Measurements from ENCODE around the gene CLBA1. TPM values are rescaled to one million over a fixed set of nuclear protein-coding genes. Genes with fewer than 3 reads are reported as not detected.
A peak's percentile ranks its signal among the peaks of the same experiment; 100 is the strongest.

The CLBA1 gene
- total RNA-seq, 1 experiment from 2014 or later = 3.5 TPM

DNA sequence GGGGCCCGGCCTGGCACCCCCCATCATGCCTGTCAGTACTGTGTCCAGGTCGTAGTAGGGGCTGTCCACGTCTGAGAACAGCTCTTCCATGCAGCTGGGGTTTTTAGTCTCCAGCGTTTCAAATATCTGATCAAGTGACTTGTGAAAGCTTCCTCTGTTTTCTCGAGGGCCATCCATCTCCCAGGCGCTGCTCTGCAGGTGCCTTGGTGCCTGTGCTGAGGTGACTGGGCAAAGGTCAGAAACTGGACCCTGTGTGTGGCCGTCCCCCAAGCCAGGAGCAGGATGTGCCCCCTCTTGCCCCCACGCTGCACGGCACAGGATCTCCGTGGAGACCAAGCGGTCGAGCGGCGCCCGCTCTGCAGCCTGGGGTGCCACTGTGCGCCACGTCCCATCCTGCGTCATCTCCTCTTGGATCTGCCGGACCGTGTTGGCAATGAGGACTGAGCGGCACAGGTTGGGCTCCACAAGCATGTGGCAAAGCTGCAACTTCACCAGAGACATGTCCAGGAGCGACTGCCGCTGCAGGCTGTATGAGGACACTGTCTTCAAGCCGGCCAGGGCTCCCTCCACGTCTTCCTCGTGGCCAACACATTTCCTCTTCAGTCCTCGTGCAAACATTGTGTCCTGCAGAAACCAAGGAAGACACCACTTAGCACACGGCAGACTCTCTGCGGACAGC lies 25.9 kb downstream of the CLBA1 start:
- H3K36me3 ChIP-seq (replicated peaks; ENCODE audit: control insufficient read depth, insufficient read depth, low read length) = peaks cover 20% of the 10 kb centered on the region
- H3K4me3 ChIP-seq (ENCODE audit: insufficient read depth, low read depth, low read length) = no peak overlapping the region
- no peaks in the 10 kb centered on the region for H3K27me3 ChIP-seq (ENCODE audit: control insufficient read depth, insufficient read depth, low read length)
- DNase-seq = peak; percentile 30

DNA sequence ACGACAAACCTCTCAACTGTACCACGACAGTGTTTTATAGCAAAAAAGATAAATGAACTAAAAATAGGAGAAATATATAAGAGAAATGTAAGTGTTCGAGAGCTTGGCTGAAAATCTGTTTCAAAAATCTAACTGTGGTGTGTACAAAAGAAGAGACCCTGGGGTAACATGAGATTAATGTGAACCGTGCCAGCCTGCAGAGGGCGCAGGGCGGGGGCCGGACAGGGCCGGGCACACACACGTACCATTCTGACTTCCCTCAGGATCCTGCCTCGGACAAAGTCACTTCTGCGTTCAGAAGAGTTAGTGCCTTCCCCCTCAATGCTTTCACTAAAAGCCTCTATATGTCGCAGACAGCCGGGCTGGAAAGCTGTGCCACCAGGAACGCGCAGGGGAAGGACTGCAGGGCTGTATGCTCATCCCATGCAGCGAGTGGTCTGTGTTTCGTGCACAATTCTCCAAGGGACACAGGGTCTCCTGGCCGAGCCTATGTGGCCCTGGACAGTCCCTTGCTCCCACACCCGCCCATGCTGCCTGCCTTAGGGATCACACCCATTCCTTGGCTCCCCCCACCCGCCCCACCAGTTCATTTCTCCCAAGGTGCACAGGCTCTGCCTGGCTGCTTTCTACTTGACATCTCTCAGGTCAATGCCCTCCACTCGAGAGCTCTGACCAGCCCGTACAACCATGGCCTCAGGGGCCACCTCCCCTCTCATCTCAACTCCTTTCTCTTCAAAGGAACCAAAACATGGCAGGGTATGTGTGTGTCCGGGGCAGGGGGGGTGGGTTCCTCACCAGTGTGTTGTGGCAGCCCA lies 26.8 kb downstream of the CLBA1 start:
- peak; percentile 63 for DNase-seq
- H3K27me3 ChIP-seq (ENCODE audit: control insufficient read depth, insufficient read depth, low read length) = no peaks in the 10 kb centered on the region
- peaks cover 20% of the 10 kb centered on the region for H3K36me3 ChIP-seq (replicated peaks; ENCODE audit: control insufficient read depth, insufficient read depth, low read length)
- H3K4me3 ChIP-seq (ENCODE audit: insufficient read depth, low read depth, low read length) = no peak overlapping the region

DNA sequence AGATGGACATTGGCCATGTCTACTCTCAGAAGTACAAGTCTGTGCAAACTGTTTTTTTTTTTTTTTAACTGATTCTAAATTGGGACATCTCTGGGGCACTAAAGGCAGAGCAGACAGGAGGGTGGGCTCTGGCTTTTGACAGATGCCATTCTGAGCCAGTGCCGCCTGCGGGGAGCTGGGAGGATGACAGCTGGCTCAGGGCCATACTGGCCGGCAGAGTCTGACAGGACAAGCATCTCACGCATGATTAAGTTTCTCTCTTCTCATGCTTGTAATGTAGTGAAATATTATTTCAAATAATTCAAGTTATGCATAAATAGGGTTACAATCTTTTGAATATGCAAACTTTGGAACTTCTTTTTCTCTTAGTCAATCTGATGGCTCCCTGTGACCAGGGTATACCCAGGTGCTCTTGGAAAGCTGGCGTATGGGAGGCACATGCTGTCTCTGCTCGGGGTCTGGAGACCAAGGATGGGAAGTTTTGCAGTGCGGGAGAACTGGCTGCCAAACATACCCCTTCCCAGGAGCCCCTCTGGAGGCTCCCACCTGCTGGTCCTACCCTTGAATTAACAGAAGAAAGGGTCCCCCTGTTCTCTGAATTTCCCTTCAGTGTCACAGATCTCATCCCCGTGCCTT lies 27.7 kb downstream of the CLBA1 start:
- Histone ChIP-seq H3K4me3 (ENCODE audit: insufficient read depth, low read depth, low read length) (no peak overlapping the region), H3K36me3 (replicated peaks; ENCODE audit: control insufficient read depth, insufficient read depth, low read length) (peaks cover 18% of the 10 kb centered on the region), H3K27me3 (ENCODE audit: control insufficient read depth, insufficient read depth, low read length) (no peaks in the 10 kb centered on the region)
- DNase-seq = peak; percentile 47

DNA sequence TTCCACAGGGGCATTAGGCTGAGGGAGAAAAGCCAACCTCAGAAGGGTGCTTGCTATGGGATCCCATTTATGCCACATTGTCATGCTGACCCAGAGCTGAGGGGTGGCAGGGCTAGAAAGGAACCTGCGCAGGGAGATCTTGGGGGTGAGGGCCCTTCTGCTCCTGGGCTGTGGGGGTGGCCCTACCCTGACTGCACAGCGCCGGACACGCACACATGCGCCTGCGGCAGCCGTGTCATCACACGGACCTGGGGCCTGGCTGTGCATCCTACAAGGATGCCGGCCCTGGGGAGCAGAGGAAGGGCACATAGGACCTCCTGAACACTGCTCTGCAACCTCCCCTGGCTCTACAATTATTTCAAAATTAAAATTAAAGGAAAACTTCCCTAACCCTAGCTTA lies 28.4 kb downstream of the CLBA1 start:
- Histone ChIP-seq H3K36me3 (replicated peaks; ENCODE audit: control insufficient read depth, insufficient read depth, low read length) (peaks cover 19% of the 10 kb centered on the region), H3K4me3 (ENCODE audit: insufficient read depth, low read depth, low read length) (no peak overlapping the region), H3K27me3 (ENCODE audit: control insufficient read depth, insufficient read depth, low read length) (no peaks in the 10 kb centered on the region)
- DNase-seq = peak; percentile 28

DNA sequence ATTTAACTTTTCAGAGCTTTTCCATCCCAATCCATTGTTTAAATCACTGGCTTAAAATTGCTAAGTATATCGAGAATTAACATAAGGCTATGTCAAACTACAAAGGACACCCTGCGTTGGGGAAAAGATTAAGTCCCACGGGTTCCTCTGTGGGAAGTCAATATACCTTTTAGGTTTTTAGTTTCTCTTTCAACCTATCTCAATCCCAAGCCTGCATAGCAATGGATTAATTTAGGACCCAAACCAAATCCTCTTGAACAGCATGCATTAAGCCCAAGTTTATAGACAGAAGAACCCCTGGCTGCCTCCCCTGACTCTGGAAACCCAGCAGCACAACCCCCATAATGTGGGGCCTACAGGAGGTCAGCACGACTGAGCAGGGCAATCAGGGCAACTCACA lies 29.0 kb downstream of the CLBA1 start:
- Histone ChIP-seq H3K36me3 (replicated peaks; ENCODE audit: control insufficient read depth, insufficient read depth, low read length) (peaks cover 20% of the 10 kb centered on the region), H3K4me3 (ENCODE audit: insufficient read depth, low read depth, low read length) (no peak overlapping the region), H3K27me3 (ENCODE audit: control insufficient read depth, insufficient read depth, low read length) (no peaks in the 10 kb centered on the region)
- DNase-seq = peak; percentile 43

DNA sequence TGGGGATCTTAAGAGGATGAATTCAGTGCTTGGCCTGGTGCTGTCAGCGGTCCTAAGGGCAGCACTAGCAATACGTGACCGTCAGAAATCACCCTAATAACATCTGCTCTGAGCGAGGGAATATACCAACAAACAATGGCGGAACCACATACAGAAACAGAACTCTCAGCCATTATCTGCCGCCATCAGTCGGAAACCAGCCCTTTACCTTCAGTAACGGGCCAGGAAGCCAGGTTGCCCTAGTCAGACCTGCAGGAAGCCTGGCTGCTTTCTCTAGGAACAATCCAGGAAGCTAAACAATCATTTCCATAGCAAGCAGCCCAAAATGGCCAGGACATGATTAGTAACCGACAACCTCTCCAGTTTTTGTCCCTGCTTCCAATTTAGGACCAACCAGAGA lies 29.7 kb downstream of the CLBA1 start:
- H3K27me3 ChIP-seq (ENCODE audit: control insufficient read depth, insufficient read depth, low read length) = no peaks in the 10 kb centered on the region
- DNase-seq = peak; percentile 29
- H3K36me3 ChIP-seq (replicated peaks; ENCODE audit: control insufficient read depth, insufficient read depth, low read length) = peaks cover 16% of the 10 kb centered on the region
- no peak overlapping the region for H3K4me3 ChIP-seq (ENCODE audit: insufficient read depth, low read depth, low read length)

DNA sequence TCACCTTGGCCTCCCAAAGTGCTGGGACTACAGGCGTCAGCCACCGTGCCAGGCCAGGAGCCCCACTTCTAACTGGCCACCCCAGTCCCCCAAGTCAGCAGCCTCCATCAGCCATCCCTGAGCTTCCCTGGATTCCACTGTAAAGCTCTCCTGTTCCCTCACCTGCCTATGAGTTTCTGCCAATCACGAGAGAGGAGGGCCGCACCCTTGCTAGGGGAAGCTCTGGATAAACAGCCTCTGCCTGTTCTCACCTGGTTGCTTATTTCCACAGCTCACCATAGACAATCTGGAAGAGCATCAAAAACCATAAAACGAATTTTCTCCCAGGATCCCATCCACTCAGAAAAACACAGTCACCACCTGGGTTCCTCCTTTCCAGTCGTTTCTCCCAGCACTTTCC lies 30.3 kb downstream of the CLBA1 start:
- Histone ChIP-seq H3K27me3 (ENCODE audit: control insufficient read depth, insufficient read depth, low read length) (no peaks in the 10 kb centered on the region), H3K4me3 (ENCODE audit: insufficient read depth, low read depth, low read length) (no peak overlapping the region), H3K36me3 (replicated peaks; ENCODE audit: control insufficient read depth, insufficient read depth, low read length) (peaks cover 12% of the 10 kb centered on the region)
- peak; percentile 19 for DNase-seq

DNA sequence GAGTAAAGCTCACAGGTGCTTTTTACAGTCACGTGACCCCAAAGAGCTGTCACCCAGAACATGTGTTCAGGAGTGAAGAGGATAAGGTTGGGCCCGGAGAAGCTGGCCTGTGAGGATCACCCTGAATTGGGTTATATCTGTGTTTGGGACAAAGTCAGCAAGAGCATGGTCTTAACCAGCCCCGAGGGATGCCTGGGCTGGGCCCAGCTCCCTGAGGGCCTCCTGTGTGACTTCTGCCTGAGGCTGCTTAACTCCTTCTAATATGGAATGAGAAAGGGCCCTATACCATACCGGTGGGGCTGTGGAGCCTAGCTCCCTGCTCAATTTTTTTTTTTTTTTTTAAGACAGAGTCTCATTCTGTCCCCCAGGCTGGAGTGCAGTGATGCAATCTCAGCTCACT lies 32.8 kb downstream of the CLBA1 start:
- Histone ChIP-seq H3K27me3 (ENCODE audit: control insufficient read depth, insufficient read depth, low read length) (no peaks in the 10 kb centered on the region), H3K4me3 (ENCODE audit: insufficient read depth, low read depth, low read length) (no peak overlapping the region), H3K36me3 (replicated peaks; ENCODE audit: control insufficient read depth, insufficient read depth, low read length) (peaks cover 4% of the 10 kb centered on the region)
- no peak for DNase-seq

DNA sequence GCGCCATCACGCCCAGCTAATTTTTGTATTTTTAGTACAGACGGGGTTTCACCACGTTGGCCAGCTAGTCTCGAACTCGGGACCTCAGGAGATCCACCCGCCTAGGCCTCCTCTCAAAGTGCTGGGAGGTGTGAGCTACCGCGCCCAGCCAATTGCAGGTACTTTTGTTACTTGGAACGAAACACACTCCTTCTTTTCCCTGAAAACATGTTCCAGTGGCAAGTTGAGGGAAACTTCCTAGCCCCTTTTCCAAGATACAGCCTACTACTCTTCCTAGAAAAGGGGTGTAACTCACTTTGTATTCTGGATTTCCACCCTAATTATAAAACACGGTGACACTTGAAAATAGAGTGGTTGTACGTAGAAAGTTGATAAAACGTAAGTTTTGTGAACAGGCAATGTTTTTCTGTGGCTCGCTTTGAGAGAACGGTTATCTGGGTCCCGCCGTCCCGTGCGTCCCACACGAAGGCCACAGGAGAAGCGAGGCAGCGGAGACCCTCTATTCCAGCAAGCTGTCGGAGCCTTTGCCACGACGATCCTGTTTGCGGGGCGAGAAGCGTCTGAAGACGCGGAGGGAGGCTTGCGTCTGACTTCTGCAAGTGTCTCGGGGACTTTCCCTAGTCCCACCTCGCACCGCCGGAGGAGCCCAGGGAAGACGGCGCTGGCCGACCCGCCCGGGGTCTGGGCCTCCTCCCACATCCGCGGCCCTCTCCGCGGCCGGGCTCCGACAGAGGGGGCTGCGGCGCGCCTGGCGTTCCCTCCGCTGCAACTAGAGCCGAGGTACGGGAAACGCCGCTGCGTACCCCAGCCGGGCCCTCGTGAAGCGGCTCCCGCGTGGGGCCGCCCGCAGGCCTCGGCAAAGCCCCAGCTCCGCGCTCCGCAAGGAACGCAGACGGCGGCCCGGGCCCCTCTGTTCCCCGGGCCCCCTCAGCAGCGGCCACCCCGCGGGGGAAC lies 34.5 kb downstream of the CLBA1 start:
- Histone ChIP-seq H3K36me3 (replicated peaks; ENCODE audit: control insufficient read depth, insufficient read depth, low read length) (peaks cover 3% of the 10 kb centered on the region), H3K4me3 (ENCODE audit: insufficient read depth, low read depth, low read length) (peak overlapping the region; percentile 87), H3K27me3 (ENCODE audit: control insufficient read depth, insufficient read depth, low read length) (no peaks in the 10 kb centered on the region)
- DNase-seq = peak; percentile 78

DNA sequence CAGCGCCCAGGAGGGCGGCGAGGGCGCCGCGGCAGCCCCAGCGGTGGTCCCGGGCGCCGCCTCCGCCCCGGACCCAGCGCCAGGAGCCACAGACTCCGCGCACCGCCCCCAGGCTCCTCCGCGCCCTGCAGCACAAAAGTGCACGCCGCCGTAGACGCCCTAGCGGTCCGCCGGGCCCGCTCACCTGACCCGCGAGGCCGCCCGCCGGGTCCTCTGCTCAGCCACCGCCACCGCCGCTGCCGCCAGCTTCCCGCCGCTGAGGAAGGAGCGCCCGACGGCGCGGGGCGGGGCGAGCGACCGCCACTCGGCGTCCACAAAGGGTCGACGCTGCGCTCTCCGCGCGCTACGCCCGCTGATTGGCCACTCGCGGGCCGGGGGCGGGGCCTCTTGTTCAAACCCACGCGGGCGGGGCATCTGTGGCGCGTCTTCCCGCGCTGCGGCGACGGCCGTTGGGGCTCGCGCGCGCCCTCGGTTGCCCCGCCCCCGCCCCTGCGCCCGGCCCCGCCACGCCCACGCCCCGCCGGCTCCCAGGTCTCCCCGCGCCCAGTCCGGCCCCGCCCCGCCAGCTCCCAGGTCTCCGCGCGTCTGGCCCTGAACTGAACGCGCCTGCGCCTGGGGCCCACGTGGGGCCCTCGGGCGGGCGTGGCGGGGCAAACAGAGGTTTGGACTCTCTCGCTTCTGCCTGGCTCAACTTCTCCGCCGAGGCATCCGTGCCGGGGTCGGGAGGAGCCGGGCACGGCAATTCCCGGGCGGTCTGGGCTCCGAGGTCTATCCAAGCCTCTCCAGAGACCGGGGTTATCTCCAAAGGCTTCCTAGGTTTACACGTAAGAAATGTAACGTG lies 35.4 kb downstream of the CLBA1 start, which contains the start of gene CDCA4:
Gene CDCA4 (minus strand): TSS at position 269 of the 841 bp plus-strand sequence. CDS start 9,154 bp downstream, outside the sequence.
- Histone ChIP-seq H3K27me3 (ENCODE audit: control insufficient read depth, insufficient read depth, low read length) (no peaks in the 10 kb centered on the region), H3K36me3 (replicated peaks; ENCODE audit: control insufficient read depth, insufficient read depth, low read length) (peaks cover 3% of the 10 kb centered on the region), H3K4me3 (ENCODE audit: insufficient read depth, low read depth, low read length) (peak within 1 kb of the TSS; percentile 87)
- DNase-seq = peak; percentile 100

DNA sequence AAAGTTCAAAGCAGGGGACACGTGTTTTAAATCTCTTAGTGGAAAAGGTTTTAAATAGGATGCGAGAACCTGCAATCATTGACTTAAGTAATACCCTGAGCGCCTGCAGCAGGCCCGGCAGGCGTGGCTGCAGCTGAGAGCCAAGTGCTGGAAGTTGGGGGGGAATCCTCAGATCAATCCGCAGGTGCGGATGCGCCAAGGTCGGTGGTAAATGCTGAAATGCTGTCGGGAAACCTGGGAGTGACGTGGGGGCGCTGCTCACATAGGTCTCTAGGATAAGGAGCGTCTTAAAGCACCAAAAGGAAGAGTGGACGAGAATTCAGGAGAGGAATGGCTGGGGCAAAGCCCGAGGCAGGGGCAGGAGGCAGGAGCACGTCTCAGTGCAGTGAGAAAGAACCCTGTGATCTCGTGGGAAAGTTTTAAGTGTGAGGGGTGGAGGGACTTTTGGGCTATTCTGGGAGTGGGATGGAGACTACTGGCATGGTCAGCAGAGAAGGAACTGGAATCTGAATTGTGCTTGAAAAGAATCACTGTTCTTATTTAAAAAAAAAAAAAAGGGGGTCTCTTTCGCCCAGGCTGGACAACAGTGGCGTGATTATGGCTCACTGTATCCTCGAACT lies 36.2 kb downstream of the CLBA1 start:
- Histone ChIP-seq H3K36me3 (replicated peaks; ENCODE audit: control insufficient read depth, insufficient read depth, low read length) (peaks cover 3% of the 10 kb centered on the region), H3K27me3 (ENCODE audit: control insufficient read depth, insufficient read depth, low read length) (no peaks in the 10 kb centered on the region), H3K4me3 (ENCODE audit: insufficient read depth, low read depth, low read length) (peak overlapping the region; percentile 74)
- DNase-seq = peak; percentile 85

DNA sequence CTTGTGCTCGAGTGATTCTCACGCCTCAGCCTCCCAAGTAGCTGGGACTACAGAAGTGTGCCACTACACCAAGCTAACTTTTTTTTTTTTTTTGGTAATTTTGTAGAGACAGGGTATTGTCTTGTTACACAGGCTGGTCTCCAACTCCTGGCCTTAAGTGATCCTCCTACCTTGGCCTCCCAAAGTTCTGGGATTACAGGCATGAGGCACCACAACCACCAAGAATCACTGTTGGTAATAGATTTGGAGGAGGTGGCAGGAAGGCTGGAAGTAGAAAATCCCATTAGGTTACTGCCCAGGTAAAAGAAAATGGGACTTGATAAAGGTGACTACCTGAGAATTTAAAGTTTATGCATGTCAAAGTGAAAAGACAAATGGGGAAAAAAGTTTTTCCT lies 36.7 kb downstream of the CLBA1 start:
- Histone ChIP-seq H3K27me3 (ENCODE audit: control insufficient read depth, insufficient read depth, low read length) (no peaks in the 10 kb centered on the region), H3K36me3 (replicated peaks; ENCODE audit: control insufficient read depth, insufficient read depth, low read length) (peaks cover 3% of the 10 kb centered on the region), H3K4me3 (ENCODE audit: insufficient read depth, low read depth, low read length) (peak overlapping the region; percentile 74; the same call in 1 of the 2 replicates)
- DNase-seq = no peak

DNA sequence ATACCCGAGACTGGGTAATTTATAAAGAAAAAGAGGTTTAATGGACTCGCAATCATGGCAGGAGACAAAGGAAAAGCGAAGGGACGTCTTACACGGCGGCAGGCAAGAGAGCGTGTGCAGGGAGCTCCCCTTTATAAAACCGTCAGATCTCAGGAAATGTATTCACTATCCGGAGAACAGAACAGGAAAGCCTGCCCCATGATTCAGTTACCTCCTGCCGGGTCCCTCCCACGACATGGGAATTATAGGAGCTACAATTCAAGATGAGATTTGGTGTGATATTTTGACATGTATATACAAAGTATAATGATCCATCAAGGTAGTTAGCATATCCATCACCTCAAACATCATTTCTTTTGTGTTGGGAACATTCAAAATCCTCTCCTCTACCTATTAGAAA lies 37.6 kb downstream of the CLBA1 start:
- DNase-seq = no peak
- peaks cover 3% of the 10 kb centered on the region for H3K36me3 ChIP-seq (replicated peaks; ENCODE audit: control insufficient read depth, insufficient read depth, low read length)
- H3K4me3 ChIP-seq (ENCODE audit: insufficient read depth, low read depth, low read length) = no peak overlapping the region
- no peaks in the 10 kb centered on the region for H3K27me3 ChIP-seq (ENCODE audit: control insufficient read depth, insufficient read depth, low read length)

All from H7 (cell line).